Large intestine (tissue), 12 donors: ENCODE measurements around the gene ELAPOR2. TPM values are rescaled to one million over a fixed set of nuclear protein-coding genes. Genes with fewer than 3 reads are reported as not detected.
"Not testable (repeated sequence)": the region's sequence is repeated elsewhere in the genome, so short reads cannot be mapped to it uniquely, and the experiment has no call there.

Source experiments
- DNase-seq, 2 donors: peaks; one replicate each; pipeline versions ENCODE4 v3.0.0 to v3.0.0-alpha.2; 2013
- H3K27ac ChIP-seq: one replicate; pipeline ENCODE4 v1.5.1; 2013; ENCODE audit warnings: low read length
- H3K27me3 ChIP-seq: 2 replicates; pipeline ENCODE4 v1.6.1; 2013; ENCODE audit warnings: low read length; ENCODE audit not compliant: control insufficient read depth, insufficient read depth
- H3K36me3 ChIP-seq: 2 replicates; pipeline ENCODE4 v1.6.1; 2013; ENCODE audit warnings: low read length; ENCODE audit not compliant: control insufficient read depth, insufficient read depth
- H3K4me1 ChIP-seq: one replicate; pipeline ENCODE4 v1.6.1; 2013; ENCODE audit warnings: low read length; ENCODE audit not compliant: control insufficient read depth, insufficient read depth
- H3K4me3 ChIP-seq: one replicate; pipeline ENCODE4 v1.5.1; 2013; ENCODE audit warnings: low read length
- H3K9me3 ChIP-seq: one replicate; pipeline ENCODE4 v1.6.1; 2013; ENCODE audit warnings: mild to moderate bottlenecking, low read depth, low read length, moderate library complexity; ENCODE audit not compliant: control insufficient read depth
- WGBS: methylation state at CpG from one replicate; pipeline ENCODE4 v1.1.5; 2013; ENCODE audit warnings: low lambda C conversion rate; ENCODE audit not compliant: insufficient coverage; 5-methylcytosine and 5-hydroxymethylcytosine counted together
- long read RNA-seq, 11 donors: transcript quantifications; one replicate each; lab custom pipeline, GENCODE V29; 2026
- polyA plus RNA-seq: library from polyadenylated mRNA; unstranded; fragments of 120-200 nt; gene quantifications from one replicate; pipeline ENCODE4 v1.2.1, GENCODE V29; 2013

The ELAPOR2 gene, protein sequence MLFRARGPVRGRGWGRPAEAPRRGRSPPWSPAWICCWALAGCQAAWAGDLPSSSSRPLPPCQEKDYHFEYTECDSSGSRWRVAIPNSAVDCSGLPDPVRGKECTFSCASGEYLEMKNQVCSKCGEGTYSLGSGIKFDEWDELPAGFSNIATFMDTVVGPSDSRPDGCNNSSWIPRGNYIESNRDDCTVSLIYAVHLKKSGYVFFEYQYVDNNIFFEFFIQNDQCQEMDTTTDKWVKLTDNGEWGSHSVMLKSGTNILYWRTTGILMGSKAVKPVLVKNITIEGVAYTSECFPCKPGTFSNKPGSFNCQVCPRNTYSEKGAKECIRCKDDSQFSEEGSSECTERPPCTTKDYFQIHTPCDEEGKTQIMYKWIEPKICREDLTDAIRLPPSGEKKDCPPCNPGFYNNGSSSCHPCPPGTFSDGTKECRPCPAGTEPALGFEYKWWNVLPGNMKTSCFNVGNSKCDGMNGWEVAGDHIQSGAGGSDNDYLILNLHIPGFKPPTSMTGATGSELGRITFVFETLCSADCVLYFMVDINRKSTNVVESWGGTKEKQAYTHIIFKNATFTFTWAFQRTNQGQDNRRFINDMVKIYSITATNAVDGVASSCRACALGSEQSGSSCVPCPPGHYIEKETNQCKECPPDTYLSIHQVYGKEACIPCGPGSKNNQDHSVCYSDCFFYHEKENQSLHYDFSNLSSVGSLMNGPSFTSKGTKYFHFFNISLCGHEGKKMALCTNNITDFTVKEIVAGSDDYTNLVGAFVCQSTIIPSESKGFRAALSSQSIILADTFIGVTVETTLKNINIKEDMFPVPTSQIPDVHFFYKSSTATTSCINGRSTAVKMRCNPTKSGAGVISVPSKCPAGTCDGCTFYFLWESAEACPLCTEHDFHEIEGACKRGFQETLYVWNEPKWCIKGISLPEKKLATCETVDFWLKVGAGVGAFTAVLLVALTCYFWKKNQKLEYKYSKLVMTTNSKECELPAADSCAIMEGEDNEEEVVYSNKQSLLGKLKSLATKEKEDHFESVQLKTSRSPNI
- polyA plus RNA-seq: 8.2 TPM
- long read RNA-seq, donor 1: 0 reads
- long read RNA-seq, donor 2: 0 reads
- long read RNA-seq, donor 3: 0 reads
- long read RNA-seq, donor 4: 0 reads
- long read RNA-seq, donor 5: 0 reads
- long read RNA-seq, donor 6: 0 reads
- long read RNA-seq, donor 7: 0 reads
- long read RNA-seq, donor 8, partial matches to known transcripts: 0 of 1 reads
- long read RNA-seq, donor 8, other reads (novel, unspliced or antisense): 0 of 1 reads
- long read RNA-seq, donor 9: 0 reads
- long read RNA-seq, donor 10: 0 reads
- long read RNA-seq, donor 11, full-length matches to known transcripts: 1 of 1 reads
- long read RNA-seq, donor 11, partial matches to known transcripts: 0 of 1 reads
- long read RNA-seq, donor 11, other reads (novel, unspliced or antisense): 0 of 1 reads

DNA sequence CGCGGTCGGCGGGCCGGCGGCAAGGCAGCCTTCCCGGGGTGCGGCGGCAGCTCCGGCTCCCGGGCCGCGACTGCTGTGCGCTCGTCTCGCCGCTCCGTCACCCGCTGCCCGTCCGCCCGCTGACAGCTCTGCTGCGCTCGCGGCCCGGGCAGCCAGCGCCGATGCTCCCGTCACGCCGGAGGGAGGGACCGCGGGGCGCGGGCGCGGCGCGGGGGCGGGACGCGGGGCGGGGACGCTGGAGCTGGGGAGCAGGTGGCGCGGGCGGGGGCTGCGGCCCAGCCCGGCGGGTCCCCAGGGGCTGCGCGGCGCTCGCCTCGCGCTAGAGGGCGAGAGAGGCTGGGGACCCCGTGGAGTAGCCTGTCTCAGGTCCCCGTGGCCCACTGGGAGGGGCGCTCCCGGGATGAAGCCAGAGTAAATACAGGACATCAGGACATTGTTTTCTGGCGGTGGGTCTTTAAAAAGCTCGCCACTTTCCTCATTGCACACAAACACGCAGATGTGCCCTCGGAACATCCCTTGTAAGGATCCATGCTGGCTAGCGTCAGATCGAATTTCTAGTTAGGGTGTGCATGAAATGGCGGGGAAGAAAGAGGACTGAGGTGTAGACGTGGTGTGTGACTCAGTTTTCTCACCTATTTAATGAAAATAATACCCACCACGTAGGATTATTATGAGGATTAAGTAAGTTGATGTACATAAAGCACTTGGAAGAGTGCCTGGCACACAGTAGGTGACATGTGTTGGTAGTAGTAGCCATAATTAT is at the start of gene ELAPOR2:
ELAPOR2 (minus strand) TSS at position 130 of the 763 bp plus-strand sequence. CDS start 141 bp downstream, outside the sequence.
- peak; percentile 48 to 78 for DNase-seq
- Histone ChIP-seq H3K4me1 (peaks cover 6% of the 10 kb centered on the region), H3K4me3 (peak within 1 kb of the TSS; percentile 45), H3K27me3 (peaks cover 13% of the 10 kb centered on the region), H3K36me3 (no peaks in the 10 kb centered on the region), H3K27ac (peak within 1 kb of the TSS; percentile 6), H3K9me3 (no peaks in the 10 kb centered on the region)
- WGBS: 0% methylated on average over 1 of the region's 70 CpGs

DNA sequence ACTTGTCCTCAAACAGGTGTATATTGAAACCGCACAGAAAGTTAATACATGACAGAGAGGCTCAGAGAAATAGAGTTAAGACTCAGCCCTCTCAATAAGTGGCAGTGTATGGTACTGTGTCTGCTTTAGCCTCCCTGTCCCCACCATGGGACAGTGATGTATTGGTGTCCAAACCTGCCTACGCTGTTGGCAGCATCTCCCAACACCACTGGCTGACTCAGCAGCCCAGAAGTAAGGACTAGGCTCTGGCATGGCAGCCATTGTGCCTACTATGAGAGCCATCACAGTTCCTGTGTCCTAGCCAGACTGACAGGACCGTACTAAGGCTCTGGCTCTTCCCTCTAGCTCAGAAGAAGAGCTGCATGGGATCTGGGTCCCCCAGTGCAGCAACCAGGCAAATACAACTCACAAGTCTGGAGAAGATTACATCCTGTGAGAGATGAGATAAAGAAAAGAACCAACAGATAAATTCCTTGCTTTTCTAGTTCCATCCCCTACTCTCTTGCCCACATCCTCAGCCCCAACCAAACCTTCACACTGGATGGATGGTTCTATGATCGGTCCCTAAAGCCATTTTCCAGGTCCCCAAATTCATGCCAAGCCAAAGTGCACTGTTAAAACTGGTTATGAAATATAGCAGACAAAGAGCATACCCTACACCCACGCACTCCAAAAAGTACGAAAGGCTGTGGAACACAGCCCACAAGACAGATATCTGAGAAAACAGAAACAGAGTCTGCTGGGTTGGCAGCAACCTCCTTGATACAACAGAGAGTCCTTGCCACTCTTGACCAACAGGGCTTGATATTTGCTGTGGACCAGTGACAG is 48.7 kb upstream of the ELAPOR2 start:
- 67% methylated on average over 1 of the region's 6 CpGs for WGBS
- Histone ChIP-seq H3K4me3 (no peak overlapping the region), H3K27me3 (peaks cover 12% of the 10 kb centered on the region), H3K4me1 (peaks cover 5% of the 10 kb centered on the region), H3K27ac (no peak overlapping the region), H3K36me3 (no peaks in the 10 kb centered on the region), H3K9me3 (peaks cover 2% of the 10 kb centered on the region)
- no peak for DNase-seq

DNA sequence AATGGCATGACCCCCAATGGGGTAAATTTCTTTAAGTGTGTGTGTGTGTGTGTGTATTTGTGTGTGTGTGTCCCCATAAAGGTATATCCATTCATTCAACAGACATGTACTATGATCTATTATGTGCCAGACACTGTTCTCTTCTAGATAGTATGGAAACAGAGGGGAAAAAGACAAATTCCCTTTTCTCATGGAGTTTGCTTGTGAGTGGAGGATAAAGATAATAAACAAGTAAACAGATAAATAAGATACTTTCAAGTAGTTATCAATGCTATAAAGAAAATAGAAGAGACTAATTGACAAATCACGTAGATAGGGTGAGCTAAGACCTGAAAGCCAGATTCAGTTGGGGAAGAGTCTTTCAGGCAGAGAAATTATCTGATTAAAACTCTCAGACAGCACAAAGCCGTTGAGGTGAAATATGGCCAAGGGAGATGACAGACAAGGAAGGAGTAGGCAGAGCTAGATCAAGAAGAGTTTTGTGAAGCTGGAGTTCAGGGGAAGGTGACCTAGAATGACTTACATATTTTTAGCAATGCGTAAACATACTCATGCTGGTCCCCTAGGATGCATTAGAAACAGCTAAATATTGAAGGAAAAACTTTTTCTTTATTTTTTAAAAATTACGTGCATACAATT is 47.6 kb upstream of the ELAPOR2 start:
- no peaks in the 10 kb centered on the region for H3K36me3 ChIP-seq
- 68% methylated on average over 4 of the region's 4 CpGs for WGBS
- H3K27ac ChIP-seq: no peak overlapping the region
- no peak for DNase-seq
- H3K4me1 ChIP-seq: peaks cover 5% of the 10 kb centered on the region
- peaks cover 12% of the 10 kb centered on the region for H3K27me3 ChIP-seq
- no peak overlapping the region for H3K4me3 ChIP-seq
- H3K9me3 ChIP-seq: no peaks in the 10 kb centered on the region

DNA sequence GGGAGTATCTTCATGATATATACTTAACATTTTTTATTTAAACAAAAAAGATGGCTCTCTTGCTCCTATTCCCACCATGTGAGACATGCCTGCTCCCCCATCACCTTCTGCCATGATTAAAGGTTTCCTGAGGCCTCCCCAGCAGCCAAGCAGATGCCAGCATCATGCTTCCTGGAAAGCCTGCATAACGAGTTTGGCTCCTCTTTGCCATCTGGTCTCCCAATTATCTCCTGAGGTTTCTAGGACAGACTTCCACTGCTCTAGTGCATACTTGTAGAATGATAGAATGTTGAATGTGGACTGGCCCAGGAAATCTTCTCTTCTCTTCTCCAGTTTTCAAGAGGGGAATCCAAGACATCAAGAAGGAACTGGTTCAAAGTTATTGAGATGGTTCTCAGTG is 45.9 kb upstream of the ELAPOR2 start:
- Histone ChIP-seq H3K27ac (no peak overlapping the region), H3K9me3 (no peaks in the 10 kb centered on the region), H3K27me3 (peaks cover 14% of the 10 kb centered on the region), H3K4me3 (no peak overlapping the region), H3K36me3 (no peaks in the 10 kb centered on the region), H3K4me1 (no peaks in the 10 kb centered on the region)
- no peak for DNase-seq
- WGBS: no CpG with 5 or more reads among the region's 1 CpG

DNA sequence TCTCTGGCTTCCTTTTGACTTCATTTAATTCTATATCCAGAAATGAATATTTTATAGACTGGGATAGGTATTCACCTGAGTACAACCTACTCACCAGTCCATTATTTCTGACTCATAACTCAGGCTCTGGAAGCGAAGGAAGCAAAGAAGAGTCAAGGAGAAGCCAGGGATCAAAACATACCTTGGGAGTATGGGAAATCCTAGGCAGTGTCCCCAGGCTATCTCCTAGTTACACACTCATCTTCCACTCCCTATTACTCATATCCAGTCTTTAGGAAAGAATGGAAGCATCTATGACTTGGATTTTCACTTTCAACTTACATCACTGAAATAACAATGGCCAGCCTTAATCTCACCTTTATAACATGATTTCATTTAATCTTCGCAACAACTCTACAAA is 40.9 kb upstream of the ELAPOR2 start:
- Histone ChIP-seq H3K27ac (no peak overlapping the region), H3K36me3 (no peaks in the 10 kb centered on the region), H3K9me3 (no peaks in the 10 kb centered on the region), H3K27me3 (peaks cover 2% of the 10 kb centered on the region), H3K4me1 (no peaks in the 10 kb centered on the region), H3K4me3 (no peak overlapping the region)
- no peak for DNase-seq
- WGBS: no CpG with 5 or more reads among the region's 2 CpGs

DNA sequence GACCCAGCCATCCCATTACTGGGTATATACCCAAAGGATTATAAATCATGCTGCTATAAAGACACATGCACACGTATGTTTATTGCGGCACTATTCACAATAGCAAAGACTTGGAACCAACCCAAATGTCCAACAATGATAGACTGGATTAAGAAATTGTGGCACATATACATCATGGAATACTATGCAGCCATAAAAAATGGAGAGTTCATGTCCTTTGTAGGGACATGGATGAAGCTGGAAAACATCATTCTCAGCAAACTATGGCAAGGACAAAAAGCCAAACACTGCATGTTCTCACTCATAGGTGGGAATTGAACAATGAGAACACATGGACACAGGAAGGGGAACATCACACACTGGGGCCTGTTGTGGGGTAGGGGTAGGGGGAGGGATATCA is 37.9 kb upstream of the ELAPOR2 start:
- not testable (repeated sequence) for H3K27ac ChIP-seq, H3K36me3 ChIP-seq, H3K4me3 ChIP-seq, H3K9me3 ChIP-seq, DNase-seq, H3K4me1 ChIP-seq, H3K27me3 ChIP-seq
- no CpG with 5 or more reads among the region's 2 CpGs for WGBS

DNA sequence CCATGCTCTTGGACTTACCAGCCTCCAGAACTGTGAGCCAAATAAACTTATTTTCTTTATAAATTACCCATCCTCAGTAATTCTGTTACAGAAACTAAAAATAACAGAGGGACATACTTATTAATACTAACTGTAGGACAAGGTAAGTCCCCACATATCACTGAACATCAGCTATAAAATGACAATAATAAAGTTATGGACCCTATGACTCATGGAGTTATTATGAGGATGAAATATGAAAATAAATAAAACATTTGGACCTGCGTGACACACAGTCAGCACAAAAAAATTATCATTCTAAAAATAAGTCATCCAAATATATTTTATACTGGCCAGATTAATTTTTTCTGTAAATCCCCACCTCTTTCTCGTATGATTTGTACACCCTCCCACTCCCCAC is 34.9 kb upstream of the ELAPOR2 start:
- Histone ChIP-seq H3K36me3 (no peaks in the 10 kb centered on the region), H3K4me1 (no peaks in the 10 kb centered on the region), H3K27me3 (no peaks in the 10 kb centered on the region), H3K9me3 (no peaks in the 10 kb centered on the region), H3K4me3 (no peak overlapping the region), H3K27ac (no peak overlapping the region)
- 94% methylated on average over 2 of the region's 2 CpGs for WGBS
- DNase-seq: no peak

DNA sequence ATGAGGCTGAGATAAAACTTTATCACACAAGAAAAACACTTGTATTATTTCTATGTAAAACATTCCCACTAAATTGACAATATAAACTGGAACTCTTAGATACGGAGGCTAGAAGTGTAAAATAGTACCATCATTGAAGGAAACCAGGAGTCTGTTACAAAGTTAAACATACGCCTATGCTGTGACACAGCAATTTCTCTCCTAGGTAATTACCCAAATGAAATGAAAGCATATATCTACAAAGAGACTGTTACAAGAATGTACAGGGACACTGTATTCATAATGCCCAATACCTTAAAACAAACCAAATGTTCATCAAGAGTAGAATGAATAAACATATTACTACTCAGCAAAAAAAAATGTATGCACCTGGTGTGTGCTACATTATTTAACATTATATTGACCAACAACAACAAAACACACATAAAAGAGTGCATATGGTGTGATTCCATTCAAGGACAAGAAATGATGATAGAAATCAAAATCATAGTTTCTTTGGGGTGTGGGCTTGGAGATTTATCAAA is 33.2 kb upstream of the ELAPOR2 start:
- Histone ChIP-seq H3K4me3 (no peak overlapping the region), H3K4me1 (no peaks in the 10 kb centered on the region), H3K36me3 (no peaks in the 10 kb centered on the region), H3K27me3 (no peaks in the 10 kb centered on the region), H3K9me3 (no peaks in the 10 kb centered on the region), H3K27ac (no peak overlapping the region)
- 80% methylated on average over 1 of the region's 2 CpGs for WGBS
- DNase-seq: no peak
